Measurements from ENCODE around the gene TMEM212.
"Not testable (repeated sequence)": the region's sequence is repeated elsewhere in the genome, so short reads cannot be mapped to it uniquely, and the experiment has no call there.

TMEM212 gene

DNA sequence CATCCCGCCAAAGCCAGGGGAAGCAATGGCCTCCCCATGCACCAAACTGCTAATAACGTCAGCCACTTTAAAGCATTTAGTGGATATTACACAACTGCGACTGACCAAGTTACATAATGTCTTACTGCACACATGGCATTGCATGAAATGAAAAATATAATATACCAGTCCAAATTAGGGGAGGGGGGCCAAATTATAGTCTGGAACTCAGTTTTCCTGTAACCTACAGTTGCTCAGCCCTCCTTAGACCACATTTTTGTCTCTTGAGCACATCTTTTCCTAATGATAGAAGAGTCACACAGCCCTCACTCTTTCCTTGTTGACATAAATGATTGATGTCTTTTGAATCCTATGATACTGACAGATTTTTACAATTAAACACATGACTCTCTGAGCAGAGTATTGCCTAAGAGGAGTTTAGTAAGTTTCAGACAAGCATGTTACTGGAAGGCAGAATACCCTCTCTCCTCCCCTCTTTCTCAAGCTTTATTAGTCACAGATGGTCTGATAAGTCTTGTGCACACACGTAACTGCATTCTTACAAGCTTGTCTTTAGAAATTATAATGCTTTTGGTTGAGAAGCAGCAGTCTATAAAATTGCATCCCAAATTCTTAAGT, 31.7 kb upstream of the TMEM212 start:
- DNase-seq (ENCODE audit: low read depth, low spot score): peak; percentile 100
- TF ChIP-seq CTCF (IDR thresholded peaks at IDR 0.05; ENCODE audit: insufficient read depth, low read length, missing control alignments): no peak
- POLR2A ChIA-PET: interaction anchor here (0.6 to 1.0 kb wide), 4 partner anchors 64 to 271 kb away, joined by 3 to 5 read pairs (median 4); partner anchors contain the start of gene FNDC3B
- CTCF ChIA-PET: interaction anchor here (1.9 kb wide), 1 partner anchor 165 kb away, joined by 7 read pairs; no protein-coding TSS in a partner anchor
- H3K4me3 ChIP-seq (ENCODE audit: low read depth, low read length): peak overlapping the region; percentile 74

DNA sequence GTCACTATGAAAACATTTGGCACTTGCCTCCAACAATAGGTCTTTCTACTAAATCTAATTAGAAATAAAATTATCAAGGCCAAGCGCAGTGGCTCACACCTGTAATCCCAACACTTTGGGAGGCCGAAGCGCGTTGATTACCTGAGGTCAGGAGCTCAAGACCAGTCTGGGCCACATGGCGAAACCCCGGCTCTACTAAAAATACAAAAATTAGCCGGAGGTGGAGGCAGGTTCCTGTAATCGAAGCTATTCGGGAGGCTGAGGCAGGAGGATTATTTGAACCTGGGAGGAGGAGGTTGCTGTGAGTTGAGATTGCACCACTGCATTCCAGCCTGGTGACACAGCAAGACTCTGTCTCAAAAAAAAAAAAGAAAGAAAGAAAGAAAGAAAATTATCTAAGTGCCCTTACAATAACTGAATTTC, 31.2 kb upstream of the TMEM212 start:
- POLR2A ChIA-PET: interaction anchor here (0.6 to 1.0 kb wide), 4 partner anchors 63 to 270 kb away, joined by 3 to 5 read pairs (median 4); partner anchors contain the start of gene FNDC3B
- CTCF ChIA-PET: interaction anchor here (1.9 kb wide), 1 partner anchor 166 kb away, joined by 7 read pairs; no protein-coding TSS in a partner anchor
- no peak for DNase-seq (ENCODE audit: low read depth, low spot score)
- H3K4me3 ChIP-seq (ENCODE audit: low read depth, low read length): no peak overlapping the region
- no peak for TF ChIP-seq CTCF (IDR thresholded peaks at IDR 0.05; ENCODE audit: insufficient read depth, low read length, missing control alignments)

GRCh38 chr3:171812811-171813210, 30.3 kb upstream of the TMEM212 start:
- POLR2A ChIA-PET: no interaction called here
- DNase-seq (ENCODE audit: low read depth, low spot score): no peak
- no peak overlapping the region for H3K4me3 ChIP-seq (ENCODE audit: low read depth, low read length)
- CTCF ChIA-PET: interaction anchor here (1.7 kb wide), 1 partner anchor 18 kb away, joined by 5 read pairs; no protein-coding TSS in a partner anchor
- TF ChIP-seq CTCF (IDR thresholded peaks at IDR 0.05; ENCODE audit: insufficient read depth, low read length, missing control alignments): no peak

DNA sequence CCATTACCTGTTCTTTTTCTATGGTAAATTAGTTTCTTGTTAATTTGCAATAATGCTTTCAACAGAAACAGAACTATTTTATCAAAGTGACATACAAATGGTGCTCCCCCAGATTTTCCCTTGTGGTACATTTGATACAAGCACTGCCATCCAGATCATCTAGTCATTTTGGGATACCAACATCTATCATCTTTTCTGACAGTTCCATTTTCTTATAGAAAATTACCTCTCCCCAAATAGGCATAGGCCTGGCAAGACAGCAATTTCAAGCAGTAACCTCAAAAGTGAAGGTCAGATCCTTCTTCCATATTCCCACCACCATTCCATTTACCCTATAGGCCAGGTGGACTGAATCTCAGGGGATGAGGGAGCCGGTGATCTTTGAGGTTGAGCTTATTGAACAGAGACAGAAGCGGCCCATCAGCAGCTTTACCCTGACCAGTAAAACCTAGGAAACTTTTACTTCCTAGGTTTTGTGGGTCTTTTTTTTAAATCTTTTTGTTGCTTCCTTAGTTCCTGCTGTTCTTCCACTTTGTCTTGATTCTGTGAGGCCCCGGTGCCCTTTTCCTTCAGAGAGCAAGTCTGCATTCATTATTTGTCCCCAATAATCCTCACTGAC, 29.8 kb upstream of the TMEM212 start:
- CTCF ChIA-PET: interaction anchor here (1.0 to 1.7 kb wide), 2 partner anchors 17 to 291 kb away, joined by 3 to 5 read pairs; no protein-coding TSS in a partner anchor
- no peak for TF ChIP-seq CTCF (IDR thresholded peaks at IDR 0.05; ENCODE audit: insufficient read depth, low read length, missing control alignments)
- DNase-seq (ENCODE audit: low read depth, low spot score): no peak
- POLR2A ChIA-PET: no interaction called here
- H3K4me3 ChIP-seq (ENCODE audit: low read depth, low read length): no peak overlapping the region

DNA sequence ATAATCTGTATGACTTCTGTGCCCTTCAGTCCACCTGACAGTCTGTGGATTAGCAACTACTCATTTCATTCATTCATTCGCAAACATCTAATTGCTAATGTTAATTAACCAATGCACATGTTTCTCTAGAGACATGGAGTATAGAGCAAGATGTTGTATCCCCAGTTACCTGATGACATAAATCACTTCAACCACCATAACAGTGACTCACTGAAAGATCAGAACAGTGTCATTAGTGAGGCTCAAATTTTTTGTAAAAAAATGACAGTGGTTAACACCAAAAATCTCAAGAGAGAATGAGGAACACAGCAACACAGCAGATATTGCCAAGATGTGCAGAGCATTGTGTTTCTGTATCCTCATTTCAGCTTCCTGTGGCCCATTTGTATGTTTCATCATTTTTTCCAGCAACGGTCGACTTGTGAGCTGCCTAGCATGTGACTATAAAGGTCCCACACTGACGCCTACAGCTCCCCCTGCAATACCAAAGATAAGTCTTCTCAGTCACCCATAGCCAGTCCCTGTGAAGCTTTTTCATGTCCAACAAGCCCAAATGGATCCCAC, 29.2 kb upstream of the TMEM212 start:
- TF ChIP-seq CTCF (IDR thresholded peaks at IDR 0.05; ENCODE audit: insufficient read depth, low read length, missing control alignments): no peak
- no peak overlapping the region for H3K4me3 ChIP-seq (ENCODE audit: low read depth, low read length)
- ChIA-PET POLR2A (no interaction called here), CTCF (interaction anchor here (0.8 to 1.7 kb wide), 3 partner anchors 16 to 290 kb away, joined by 3 to 5 read pairs (median 3); no protein-coding TSS in a partner anchor)
- no peak for DNase-seq (ENCODE audit: low read depth, low spot score)

DNA sequence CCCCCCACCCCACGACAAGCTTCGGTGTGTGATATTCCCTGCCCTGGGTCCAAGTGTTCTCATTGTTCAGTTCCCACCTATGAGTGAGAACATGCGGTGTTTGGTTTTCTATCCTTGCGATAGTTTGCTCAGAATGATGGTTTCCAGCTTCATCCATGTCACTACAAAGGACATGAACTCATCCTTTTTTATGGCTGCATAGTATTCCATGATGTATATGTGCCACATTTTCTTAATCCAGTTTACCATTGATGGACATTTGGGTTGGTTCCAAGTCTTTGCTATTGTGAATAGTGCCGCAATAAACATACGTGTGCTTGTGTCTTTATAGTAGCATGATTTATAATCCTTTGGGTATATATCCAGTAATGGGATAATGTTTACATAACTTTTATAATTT, 28.5 kb upstream of the TMEM212 start:
- H3K4me3 ChIP-seq (ENCODE audit: low read depth, low read length); POLR2A ChIA-PET; DNase-seq (ENCODE audit: low read depth, low spot score): not testable (repeated sequence)
- CTCF ChIA-PET: interaction anchor here (0.8 to 3.7 kb wide), 3 partner anchors 15 to 18 kb away, joined by 3 to 22 read pairs (median 5); no protein-coding TSS in a partner anchor

All from AG04449 (cell line).